Tibial nerve (tissue), 3 donors: ENCODE results near the gene SMIM9.

Experiments
- CTCF ChIP-seq, 5 experiments: fragments of 200-600 bp in 3 of 5; fragments of 450-650 bp in 2 of 5; sonication (generic) in 3 of 5; IDR thresholded peaks; one replicate each; pipeline ENCODE4 v1.5.1; 2016 to 2019; ENCODE audit warnings: antibody characterized with exemption in 5 of 5, mild to moderate bottlenecking in 3 of 5, moderate library complexity in 2 of 5
- POLR2A ChIP-seq, 2 donors: fragments of 450-650 bp; IDR thresholded peaks; one replicate each; pipeline ENCODE4 v1.6.1; 2017; ENCODE audit warnings: antibody characterized with exemption in 2 of 2, mild to moderate bottlenecking in 2 of 2, moderate library complexity in 2 of 2

GRCh38 chrX:154779261-154779660, 55.2 kb downstream of the SMIM9 start:
- no peak for TF ChIP-seq POLR2A (IDR thresholded peaks at IDR 0.05)
- no peak for TF ChIP-seq CTCF (IDR thresholded peaks at IDR 0.05)
